ENCODE measurements around the gene ZNF124. TPM values are rescaled to one million over a fixed set of nuclear protein-coding genes. Genes with fewer than 3 reads are reported as not detected.
A peak's percentile ranks its signal among the peaks of the same experiment; 100 is the strongest.

Gene ZNF124
- total and polyA plus RNA-seq, 2 donors (not counting 1 experiment from before 2014, with no cell fraction given): 5.0 to 23.8 TPM

DNA sequence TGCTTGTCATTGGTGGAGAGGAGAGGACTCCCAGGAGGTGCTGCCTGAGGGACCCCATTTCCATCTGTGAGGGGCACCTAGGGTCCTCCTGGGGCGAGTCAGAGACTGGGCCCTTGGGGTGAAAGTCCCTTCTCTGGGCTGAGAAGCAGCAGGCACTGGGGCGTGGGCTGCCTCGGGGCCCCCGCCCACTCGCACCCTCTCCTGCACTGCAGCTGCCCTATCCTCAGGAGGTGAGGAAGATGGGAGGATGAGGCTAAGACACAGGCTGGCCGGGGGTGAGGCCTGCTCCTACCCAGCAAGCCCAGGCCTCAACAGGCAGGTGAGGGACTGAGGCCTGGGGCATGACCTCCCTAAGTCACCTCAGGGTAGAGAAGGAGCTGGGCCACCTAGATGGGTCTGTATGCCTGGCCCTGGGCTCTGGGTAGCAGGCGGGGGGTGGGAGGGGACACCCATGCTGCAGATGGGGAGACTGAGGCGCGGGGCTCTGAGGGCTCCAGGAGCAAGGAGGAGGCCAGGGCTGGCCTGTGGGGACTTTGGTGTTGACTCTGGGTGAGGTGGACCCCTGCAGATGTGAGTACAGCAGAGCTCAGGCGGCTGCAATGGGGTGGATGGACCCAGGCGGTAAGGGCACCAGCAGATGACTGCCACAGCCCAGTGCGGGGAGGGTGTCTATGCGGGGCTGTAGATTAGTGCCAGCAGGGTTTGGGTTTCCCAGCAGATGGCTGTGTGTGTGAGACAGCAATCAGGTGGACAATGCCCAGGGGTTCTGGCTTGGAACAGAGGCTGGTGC, 57.3 kb downstream of the ZNF124 start:
- WGBS (ENCODE audit: insufficient coverage): 93% methylated on average over 13 of the region's 13 CpGs
- H2AFZ ChIP-seq (ENCODE audit: insufficient read depth, low read depth, low read length, poor library complexity, severe bottlenecking): no peak overlapping the region
- peaks cover 0 to 34% (median 0%) of the 10 kb centered on the region in 3 donors for H3K9me3 ChIP-seq (ENCODE audit: control extremely low read depth in 1 of 3, control insufficient read depth in 2 of 3, insufficient read depth in 1 of 3, low read length in 2 of 3)
- TF ChIP-seq EZH2 (IDR thresholded peaks at IDR 0.05; ENCODE audit: borderline replicate concordance, insufficient read depth, low read depth, low read length, poor library complexity, severe bottlenecking): no peak
- TF ChIP-seq, protein P1, sequence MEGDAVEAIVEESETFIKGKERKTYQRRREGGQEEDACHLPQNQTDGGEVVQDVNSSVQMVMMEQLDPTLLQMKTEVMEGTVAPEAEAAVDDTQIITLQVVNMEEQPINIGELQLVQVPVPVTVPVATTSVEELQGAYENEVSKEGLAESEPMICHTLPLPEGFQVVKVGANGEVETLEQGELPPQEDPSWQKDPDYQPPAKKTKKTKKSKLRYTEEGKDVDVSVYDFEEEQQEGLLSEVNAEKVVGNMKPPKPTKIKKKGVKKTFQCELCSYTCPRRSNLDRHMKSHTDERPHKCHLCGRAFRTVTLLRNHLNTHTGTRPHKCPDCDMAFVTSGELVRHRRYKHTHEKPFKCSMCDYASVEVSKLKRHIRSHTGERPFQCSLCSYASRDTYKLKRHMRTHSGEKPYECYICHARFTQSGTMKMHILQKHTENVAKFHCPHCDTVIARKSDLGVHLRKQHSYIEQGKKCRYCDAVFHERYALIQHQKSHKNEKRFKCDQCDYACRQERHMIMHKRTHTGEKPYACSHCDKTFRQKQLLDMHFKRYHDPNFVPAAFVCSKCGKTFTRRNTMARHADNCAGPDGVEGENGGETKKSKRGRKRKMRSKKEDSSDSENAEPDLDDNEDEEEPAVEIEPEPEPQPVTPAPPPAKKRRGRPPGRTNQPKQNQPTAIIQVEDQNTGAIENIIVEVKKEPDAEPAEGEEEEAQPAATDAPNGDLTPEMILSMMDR (IDR thresholded peaks at IDR 0.05): no peak
- H3K79me2 ChIP-seq (ENCODE audit: control insufficient read depth, insufficient read depth, low read length): no peaks in the 10 kb centered on the region
- H3K27me3 ChIP-seq (replicated peaks in 1 of 4; ENCODE audit: control extremely low read depth in 1 of 4, control insufficient read depth in 3 of 4, insufficient read depth in 4 of 4, low read length in 3 of 4): peaks cover 0 to 33% (median 18%) of the 10 kb centered on the region in 4 experiments
- ATAC-seq (ENCODE audit: low read depth) (no peak), DNase-seq (no peak)
- no peaks in the 10 kb centered on the region for H3K9me3 Mint-ChIP-seq (ENCODE audit: insufficient read depth)
- ChIA-PET POLR2A (no interaction called here), CTCF (no interaction called here)
- H3K36me3 ChIP-seq (replicated peaks in 1 of 2; ENCODE audit: control extremely low read depth in 1 of 2, control insufficient read depth in 1 of 2, extremely low read depth in 1 of 2, insufficient read depth in 2 of 2, low read length in 1 of 2): no peaks in the 10 kb centered on the region
- no peak overlapping the region for H3K4me3 Mint-ChIP-seq
- H3K27ac Mint-ChIP-seq: no peak overlapping the region
- no peaks in the 10 kb centered on the region for H4K20me1 ChIP-seq (ENCODE audit: control insufficient read depth, insufficient read depth, low read length, poor library complexity, severe bottlenecking)
- no peak overlapping the region for H3K9ac ChIP-seq (ENCODE audit: low read length)
- peaks cover 12 to 16% of the 10 kb centered on the region in 2 donors for H3K4me1 ChIP-seq (ENCODE audit: control insufficient read depth in 2 of 2, insufficient read depth in 2 of 2, low read length in 2 of 2)
- peaks cover 20% of the 10 kb centered on the region for H3K27me3 Mint-ChIP-seq
- H3K4me3 ChIP-seq (ENCODE audit: control extremely low read depth in 1 of 5, extremely low read depth in 1 of 5, insufficient read depth in 1 of 5, low read depth in 2 of 5, low read length in 4 of 5): no peak overlapping the region
- H3K4me2 ChIP-seq (replicated peaks; ENCODE audit: low read depth, low read length, poor library complexity, severe bottlenecking): no peak overlapping the region
- peaks cover 8% of the 10 kb centered on the region for H3K4me1 Mint-ChIP-seq
- intact Hi-C loops (cut with micrococcal nuclease): no loop called here
- no peak overlapping the region for H3K27ac ChIP-seq (ENCODE audit: low read length in 2 of 2)

DNA sequence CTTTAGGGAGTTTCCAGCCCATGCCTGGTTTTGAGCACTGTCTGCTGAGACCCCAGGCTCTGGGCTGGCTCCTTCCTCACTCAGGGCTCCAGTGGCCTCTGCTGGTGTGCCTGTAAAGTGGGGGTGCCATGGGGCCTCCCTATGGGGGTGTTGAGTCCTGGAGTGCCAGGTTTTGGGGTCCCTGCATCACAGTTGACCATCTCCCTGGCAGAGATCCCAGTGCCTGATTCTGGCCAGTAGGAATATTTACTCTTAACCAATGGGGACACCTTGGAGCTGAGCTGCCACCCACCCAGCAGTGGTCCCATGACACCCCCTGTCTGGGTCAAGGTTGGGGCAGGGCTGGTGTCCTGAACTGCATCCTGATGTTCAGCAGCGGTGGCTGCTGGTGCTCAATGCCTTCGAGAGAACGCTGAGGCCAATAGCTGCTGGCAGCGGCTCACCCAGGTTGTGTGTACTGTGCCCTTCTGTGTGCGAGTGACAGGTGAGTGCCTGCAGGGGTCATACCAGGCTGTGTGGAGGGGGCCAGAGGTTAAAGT, 58.0 kb downstream of the ZNF124 start:
- Mint-ChIP-seq H3K9me3 (ENCODE audit: insufficient read depth) (no peaks in the 10 kb centered on the region), H3K4me1 (peaks cover 8% of the 10 kb centered on the region), H3K27ac (no peak overlapping the region), H3K4me3 (peak overlapping the region; percentile 76), H3K27me3 (peaks cover 24% of the 10 kb centered on the region)
- Histone ChIP-seq H3K36me3 (replicated peaks in 1 of 2; ENCODE audit: control extremely low read depth in 1 of 2, control insufficient read depth in 1 of 2, extremely low read depth in 1 of 2, insufficient read depth in 2 of 2, low read length in 1 of 2) (no peaks in the 10 kb centered on the region), H3K9me3 (ENCODE audit: control extremely low read depth in 1 of 3, control insufficient read depth in 2 of 3, insufficient read depth in 1 of 3, low read length in 2 of 3) (peaks cover 0 to 27% (median 0%) of the 10 kb centered on the region in 3 donors), H3K27me3 (replicated peaks in 1 of 4; ENCODE audit: control extremely low read depth in 1 of 4, control insufficient read depth in 3 of 4, insufficient read depth in 4 of 4, low read length in 3 of 4) (peaks cover 0 to 36% (median 20%) of the 10 kb centered on the region in 4 experiments), H3K9ac (ENCODE audit: low read length) (no peak overlapping the region), H3K4me1 (ENCODE audit: control insufficient read depth in 2 of 2, insufficient read depth in 2 of 2, low read length in 2 of 2) (peaks cover 12 to 16% of the 10 kb centered on the region in 2 donors), H2AFZ (ENCODE audit: insufficient read depth, low read depth, low read length, poor library complexity, severe bottlenecking) (no peak overlapping the region), H3K79me2 (ENCODE audit: control insufficient read depth, insufficient read depth, low read length) (no peaks in the 10 kb centered on the region), H3K27ac (ENCODE audit: low read length in 2 of 2) (no peak overlapping the region), H3K4me2 (replicated peaks; ENCODE audit: low read depth, low read length, poor library complexity, severe bottlenecking) (no peak overlapping the region), H4K20me1 (ENCODE audit: control insufficient read depth, insufficient read depth, low read length, poor library complexity, severe bottlenecking) (no peaks in the 10 kb centered on the region), H3K4me3 (ENCODE audit: control extremely low read depth in 1 of 5, extremely low read depth in 1 of 5, insufficient read depth in 1 of 5, low read depth in 2 of 5, low read length in 4 of 5) (no peak overlapping the region)
- CTCF ChIA-PET: no interaction called here
- DNase-seq (no peak), ATAC-seq (ENCODE audit: low read depth) (no peak)
- POLR2A ChIA-PET: no interaction called here
- intact Hi-C loops (cut with micrococcal nuclease): no loop called here
- TF ChIP-seq, protein P1 (IDR thresholded peaks at IDR 0.05): no peak
- WGBS (ENCODE audit: insufficient coverage): 94% methylated on average over 5 of the region's 5 CpGs

All from B cell (primary cell).